Urinary bladder (tissue), 4 donors: Measurements from ENCODE around the gene KIAA2012. TPM values are rescaled to one million over a fixed set of nuclear protein-coding genes. Genes with fewer than 3 reads are reported as not detected.
"Not testable (repeated sequence)": the region's sequence is repeated elsewhere in the genome, so short reads cannot be mapped to it uniquely, and the experiment has no call there.

Experiments used
- DNase-seq: peaks from one replicate; pipeline ENCODE4 v3.0.0-alpha.2; 2015; ENCODE audit errors: extremely low spot score
- H3K27ac ChIP-seq: one replicate; pipeline ENCODE4 v1.5.1; 2013; ENCODE audit warnings: low read depth, mild to moderate bottlenecking, moderate library complexity
- H3K36me3 ChIP-seq: one replicate; pipeline ENCODE4 v1.6.1; 2013; ENCODE audit warnings: mild to moderate bottlenecking, moderate library complexity; ENCODE audit not compliant: insufficient read depth
- H3K4me1 ChIP-seq: one replicate; pipeline ENCODE4 v1.6.1; 2013; ENCODE audit warnings: mild to moderate bottlenecking, moderate library complexity; ENCODE audit not compliant: insufficient read depth
- H3K4me3 ChIP-seq: one replicate; pipeline ENCODE4 v1.5.1; 2013; ENCODE audit warnings: low read depth, low read length
- WGBS: extraction: QIAGEN DNeasy Blood & Tissue Kit; methylation state at CpG from one replicate; pipeline ENCODE4 v1.1.7; 2013; 5-methylcytosine and 5-hydroxymethylcytosine counted together
- polyA plus RNA-seq: library from polyadenylated mRNA; stranded (reverse); fragments of 200-250 nt; gene quantifications from one replicate; pipeline ENCODE4 v1.2.3, GENCODE V29; 2013
- small RNA-seq: library from RNA; depleted of rRNA; stranded (forward); fragments of <200 nt; gene quantifications from one replicate; pipeline ENCODE3, GENCODE V24; 2014
- total RNA-seq: library from RNA; depleted of rRNA; stranded (reverse); fragments of >200 nt; gene quantifications from one replicate; pipeline ENCODE4 v1.2.3, GENCODE V29; 2014
- donor health status: healthy with polysubstance abuse.
- donor health status: healthy.

The KIAA2012 gene
- total and polyA plus RNA-seq, 2 donors: 0.05 to 0.16 TPM

- DNase-seq: no peak
- H3K27ac ChIP-seq: no peak overlapping the region
- no peaks in the 10 kb centered on the region for H3K36me3 ChIP-seq
- 94% methylated on average over 5 of the region's 5 CpGs for WGBS
- no peak overlapping the region for H3K4me3 ChIP-seq
- H3K4me1 ChIP-seq: no peaks in the 10 kb centered on the region
Measured at GRCh38 chr2:202203348-202203747, 130.3 kb downstream of the KIAA2012 start.

- no peak for DNase-seq
- Histone ChIP-seq H3K4me1 (no peaks in the 10 kb centered on the region), H3K4me3 (no peak overlapping the region), H3K36me3 (no peaks in the 10 kb centered on the region), H3K27ac (no peak overlapping the region)
- 90% methylated on average over 2 of the region's 2 CpGs for WGBS
Measured at GRCh38 chr2:202204855-202205254, 131.8 kb downstream of the KIAA2012 start.

GRCh38 chr2:202208526-202208925 is 135.5 kb downstream of the KIAA2012 start:
- no peaks in the 10 kb centered on the region for H3K36me3 ChIP-seq
- H3K27ac ChIP-seq: no peak overlapping the region
- DNase-seq: no peak
- no peaks in the 10 kb centered on the region for H3K4me1 ChIP-seq
- no peak overlapping the region for H3K4me3 ChIP-seq

- no peaks in the 10 kb centered on the region for H3K36me3 ChIP-seq
Measured at GRCh38 chr2:202215179-202215578, 142.1 kb downstream of the KIAA2012 start.

GRCh38 chr2:202221873-202222272 is 148.8 kb downstream of the KIAA2012 start:
- no peaks in the 10 kb centered on the region for H3K36me3 ChIP-seq
- no peaks in the 10 kb centered on the region for H3K4me1 ChIP-seq
- no peak overlapping the region for H3K27ac ChIP-seq
- no peak for DNase-seq
- no peak overlapping the region for H3K4me3 ChIP-seq
- WGBS: 55% methylated on average over 1 of the region's 1 CpG

More at GRCh38 chr2:202215179-202215578, 142.1 kb downstream of the KIAA2012 start:
- DNase-seq: no peak
- Histone ChIP-seq H3K4me3 (no peak overlapping the region), H3K27ac (no peak overlapping the region), H3K4me1 (no peaks in the 10 kb centered on the region)
- 97% methylated on average over 1 of the region's 1 CpG for WGBS

- Histone ChIP-seq H3K4me3 (peak overlapping the region; percentile 91), H3K36me3 (no peaks in the 10 kb centered on the region), H3K4me1 (no peaks in the 10 kb centered on the region), H3K27ac (peak overlapping the region; percentile 33)
- WGBS: under 1% methylated on average over 30 of the region's 30 CpGs
- DNase-seq: no peak
Measured at GRCh38 chr2:202237787-202238233, 164.8 kb downstream of the KIAA2012 start.

- Histone ChIP-seq H3K4me3 (peak within 1 kb of the TSS; percentile 91), H3K36me3 (no peaks in the 10 kb centered on the region), H3K4me1 (no peaks in the 10 kb centered on the region), H3K27ac (peak within 1 kb of the TSS; percentile 78)
- 2% methylated on average over 53 of the region's 54 CpGs for WGBS
- DNase-seq: peak; percentile 96
Measured at GRCh38 chr2:202238234-202239197, 165.5 kb downstream of the KIAA2012 start, which contains the start of gene SUMO1. SUMO1 (minus strand) TSS chr2:202238597; CDS start chr2:202238451, 146 bp downstream.

- not testable (repeated sequence) for H3K4me1 ChIP-seq, H3K27ac ChIP-seq, DNase-seq, H3K4me3 ChIP-seq, H3K36me3 ChIP-seq
- 96% methylated on average over 5 of the region's 5 CpGs for WGBS
Measured at GRCh38 chr2:202247710-202248109, 174.7 kb downstream of the KIAA2012 start.

GRCh38 chr2:202249521-202250253 is 176.6 kb downstream of the KIAA2012 start:
- H3K36me3 ChIP-seq: no peaks in the 10 kb centered on the region
- no peak overlapping the region for H3K4me3 ChIP-seq
- no peak overlapping the region for H3K27ac ChIP-seq
- 52% methylated on average over 10 of the region's 10 CpGs for WGBS
- DNase-seq: no peak
- no peaks in the 10 kb centered on the region for H3K4me1 ChIP-seq

GRCh38 chr2:202251494-202251893 is 178.4 kb downstream of the KIAA2012 start:
- H3K4me3 ChIP-seq: no peak overlapping the region
- no peak overlapping the region for H3K27ac ChIP-seq
- H3K4me1 ChIP-seq: no peaks in the 10 kb centered on the region
- no peaks in the 10 kb centered on the region for H3K36me3 ChIP-seq
- no peak for DNase-seq
- 68% methylated on average over 5 of the region's 5 CpGs for WGBS

Small RNA genes within 50 kb of the gene (small RNA-seq; reads per million reads assigned to genes)
- gene AC079354.2: not detected

Other genes with a start within 250 kb of the KIAA2012 start
- 69.5 TPM for gene FZD7, start 39.4 kb upstream of the KIAA2012 start, total RNA-seq
- 92.2 TPM for gene FZD7, start 39.4 kb upstream of the KIAA2012 start, polyA plus RNA-seq
- 134 TPM for gene SUMO1, start 165.3 kb downstream of the KIAA2012 start, total RNA-seq
- gene SUMO1, start 165.3 kb downstream of the KIAA2012 start, polyA plus RNA-seq: 72.7 TPM
- gene NOP58, start 192.5 kb downstream of the KIAA2012 start, total RNA-seq: 96.8 TPM
- 39.5 TPM for gene NOP58, start 192.5 kb downstream of the KIAA2012 start, polyA plus RNA-seq